ENCODE results near the gene DHTKD1.
A peak's percentile ranks its signal among the peaks of the same experiment; 100 is the strongest.
"Not testable (repeated sequence)": the region's sequence is repeated elsewhere in the genome, so short reads cannot be mapped to it uniquely, and the experiment has no call there.

DHTKD1 gene

GRCh38 chr10:12062754-12063482, 5.8 kb upstream of the DHTKD1 start:
- no peak for DNase-seq (ENCODE audit: low spot score)

- no peak for DNase-seq (ENCODE audit: low spot score)
These were observed 5.3 kb upstream of the DHTKD1 start for GRCh38 chr10:12063483-12063818.

GRCh38 chr10:12067336-12067735, 1.4 kb upstream of the DHTKD1 start:
- no peak for DNase-seq (ENCODE audit: low spot score)

GRCh38 chr10:12071441-12071840, 2.7 kb downstream of the DHTKD1 start:
- not testable (repeated sequence) for DNase-seq (ENCODE audit: low spot score)

GRCh38 chr10:12073526-12073925, 4.8 kb downstream of the DHTKD1 start:
- no peak for DNase-seq (ENCODE audit: low spot score)

GRCh38 chr10:12077580-12078180, 8.9 kb downstream of the DHTKD1 start:
- DNase-seq (ENCODE audit: low spot score): peak; percentile 20

GRCh38 chr10:12081470-12081869, 12.7 kb downstream of the DHTKD1 start:
- DNase-seq (ENCODE audit: low spot score): no peak

GRCh38 chr10:12081879-12082557, 13.3 kb downstream of the DHTKD1 start:
- DNase-seq (ENCODE audit: low spot score): no peak

GRCh38 chr10:12088919-12089318, 20.2 kb downstream of the DHTKD1 start:
- no peak for DNase-seq (ENCODE audit: low spot score)

GRCh38 chr10:12091421-12091820, 22.7 kb downstream of the DHTKD1 start:
- no peak for DNase-seq (ENCODE audit: low spot score)

- DNase-seq (ENCODE audit: low spot score): not testable (repeated sequence)
These were observed 28.6 kb downstream of the DHTKD1 start for GRCh38 chr10:12097361-12097760.

GRCh38 chr10:12097791-12098190, 29.0 kb downstream of the DHTKD1 start:
- DNase-seq (ENCODE audit: low spot score): no peak

- no peak for DNase-seq (ENCODE audit: low spot score)
These were observed 30.2 kb downstream of the DHTKD1 start for GRCh38 chr10:12098966-12099365.

- no peak for DNase-seq (ENCODE audit: low spot score)
These were observed 35.0 kb downstream of the DHTKD1 start for GRCh38 chr10:12103802-12104201.

GRCh38 chr10:12107781-12108180, 39.0 kb downstream of the DHTKD1 start:
- no peak for DNase-seq (ENCODE audit: low spot score)

GRCh38 chr10:12109286-12109685, 40.5 kb downstream of the DHTKD1 start:
- no peak for DNase-seq (ENCODE audit: low spot score)

GRCh38 chr10:12111528-12111927, 42.8 kb downstream of the DHTKD1 start:
- no peak for DNase-seq (ENCODE audit: low spot score)

- DNase-seq (ENCODE audit: low spot score): no peak
These were observed 44.9 kb downstream of the DHTKD1 start for GRCh38 chr10:12113627-12114026.

- no peak for DNase-seq (ENCODE audit: low spot score)
These were observed 52.9 kb downstream of the DHTKD1 start for GRCh38 chr10:12121673-12122072.

GRCh38 chr10:12129222-12130111, 60.7 kb downstream of the DHTKD1 start, which contains the start of gene SEC61A2:
SEC61A2 (plus strand) TSS chr10:12129677; CDS start chr10:12129788, 111 bp downstream.
- peak; percentile 93 for DNase-seq (ENCODE audit: low spot score)

GRCh38 chr10:12130237-12130872, 61.6 kb downstream of the DHTKD1 start:
- peak; percentile 69 for DNase-seq (ENCODE audit: low spot score)

GRCh38 chr10:12135631-12136030, 66.9 kb downstream of the DHTKD1 start:
- DNase-seq (ENCODE audit: low spot score): no peak

All from globus pallidus (tissue), 1 donor.